Measurements from ENCODE around the gene DBR1. TPM values are rescaled to one million over a fixed set of nuclear protein-coding genes. Genes with fewer than 3 reads are reported as not detected.

DBR1 gene
- total and polyA plus RNA-seq, 4 donors, result 6.2 to 20.8 (median 12.3) TPM

GRCh38 chr3:138173769-138174420 is 826 bp downstream of the DBR1 start:
- peaks cover 0 to 12% (median 5%) of the 10 kb centered on the region in 5 donors for H3K4me1 ChIP-seq (ENCODE audit: control insufficient read depth in 5 of 5, insufficient read depth in 5 of 5, low read length in 5 of 5)
- H3K9me3 ChIP-seq (ENCODE audit: control insufficient read depth in 4 of 4, insufficient read depth in 3 of 4, low read length in 3 of 4), result no peaks in the 10 kb centered on the region
- H3K36me3 ChIP-seq (ENCODE audit: control insufficient read depth in 4 of 4, insufficient read depth in 4 of 4, low read length in 4 of 4), result peaks cover 0 to 21% (median 8%) of the 10 kb centered on the region in 4 donors
- TF ChIP-seq, protein P1, sequence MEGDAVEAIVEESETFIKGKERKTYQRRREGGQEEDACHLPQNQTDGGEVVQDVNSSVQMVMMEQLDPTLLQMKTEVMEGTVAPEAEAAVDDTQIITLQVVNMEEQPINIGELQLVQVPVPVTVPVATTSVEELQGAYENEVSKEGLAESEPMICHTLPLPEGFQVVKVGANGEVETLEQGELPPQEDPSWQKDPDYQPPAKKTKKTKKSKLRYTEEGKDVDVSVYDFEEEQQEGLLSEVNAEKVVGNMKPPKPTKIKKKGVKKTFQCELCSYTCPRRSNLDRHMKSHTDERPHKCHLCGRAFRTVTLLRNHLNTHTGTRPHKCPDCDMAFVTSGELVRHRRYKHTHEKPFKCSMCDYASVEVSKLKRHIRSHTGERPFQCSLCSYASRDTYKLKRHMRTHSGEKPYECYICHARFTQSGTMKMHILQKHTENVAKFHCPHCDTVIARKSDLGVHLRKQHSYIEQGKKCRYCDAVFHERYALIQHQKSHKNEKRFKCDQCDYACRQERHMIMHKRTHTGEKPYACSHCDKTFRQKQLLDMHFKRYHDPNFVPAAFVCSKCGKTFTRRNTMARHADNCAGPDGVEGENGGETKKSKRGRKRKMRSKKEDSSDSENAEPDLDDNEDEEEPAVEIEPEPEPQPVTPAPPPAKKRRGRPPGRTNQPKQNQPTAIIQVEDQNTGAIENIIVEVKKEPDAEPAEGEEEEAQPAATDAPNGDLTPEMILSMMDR (IDR thresholded peaks at IDR 0.05; ENCODE audit: control extremely low read depth, extremely low read depth), result no peak
- H3K27ac ChIP-seq (ENCODE audit: low read depth in 1 of 2, low read length in 1 of 2), result no peak overlapping the region
- H3K4me3 ChIP-seq, result peak overlapping the region; percentile 93
- WGBS, 2 donors, result 63 to 71% methylated on average over 13 of the region's 13 CpGs
- no peaks in the 10 kb centered on the region for H3K27me3 ChIP-seq (ENCODE audit: control insufficient read depth in 3 of 3, insufficient read depth in 3 of 3, low read length in 2 of 3)
- peak; percentile 8 for ATAC-seq (ENCODE audit: insufficient read depth, low FRiP score)
- peak in 1 of 3 donors; percentile 12 for DNase-seq
- H3K9ac ChIP-seq (ENCODE audit: insufficient read depth in 1 of 2, low read length in 2 of 2), result peak overlapping the region; percentile 87

DNA sequence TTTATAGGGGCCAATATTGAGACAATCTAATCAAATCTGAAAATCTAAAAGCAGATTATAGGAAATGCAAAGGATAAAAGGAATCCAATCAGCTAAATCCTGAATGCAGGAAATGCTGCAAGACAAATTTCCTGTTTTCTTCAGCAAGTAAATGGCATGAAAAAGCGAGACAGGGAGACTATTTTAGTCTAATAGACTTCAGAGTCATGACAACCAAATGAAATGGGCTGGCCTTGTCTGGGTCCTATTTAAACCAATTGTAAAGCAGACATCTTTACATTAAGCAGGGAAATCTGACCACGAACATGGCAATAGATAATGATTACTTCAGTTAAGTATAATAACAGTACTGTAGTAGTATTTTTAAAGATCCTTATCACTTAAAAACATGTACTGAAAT is 2.1 kb downstream of the DBR1 start:
- no peaks in the 10 kb centered on the region for H3K27me3 ChIP-seq (ENCODE audit: control insufficient read depth in 3 of 3, insufficient read depth in 3 of 3, low read length in 2 of 3)
- ATAC-seq (ENCODE audit: insufficient read depth, low FRiP score) (no peak), DNase-seq (no peak)
- no peak overlapping the region for H3K27ac ChIP-seq (ENCODE audit: low read depth in 1 of 2, low read length in 1 of 2)
- H3K9ac ChIP-seq (ENCODE audit: insufficient read depth in 1 of 2, low read length in 2 of 2), result no peak overlapping the region
- no peaks in the 10 kb centered on the region for H3K9me3 ChIP-seq (ENCODE audit: control insufficient read depth in 4 of 4, insufficient read depth in 3 of 4, low read length in 3 of 4)
- WGBS, 2 donors, result 49 to 63% methylated on average over 2 of the region's 2 CpGs
- H3K4me3 ChIP-seq, result no peak overlapping the region
- TF ChIP-seq, protein P1 (IDR thresholded peaks at IDR 0.05; ENCODE audit: control extremely low read depth, extremely low read depth), result no peak
- peaks cover 0 to 23% (median 10%) of the 10 kb centered on the region in 4 donors for H3K36me3 ChIP-seq (ENCODE audit: control insufficient read depth in 4 of 4, insufficient read depth in 4 of 4, low read length in 4 of 4)
- peaks cover 0 to 12% (median 5%) of the 10 kb centered on the region in 5 donors for H3K4me1 ChIP-seq (ENCODE audit: control insufficient read depth in 5 of 5, insufficient read depth in 5 of 5, low read length in 5 of 5)

DNA sequence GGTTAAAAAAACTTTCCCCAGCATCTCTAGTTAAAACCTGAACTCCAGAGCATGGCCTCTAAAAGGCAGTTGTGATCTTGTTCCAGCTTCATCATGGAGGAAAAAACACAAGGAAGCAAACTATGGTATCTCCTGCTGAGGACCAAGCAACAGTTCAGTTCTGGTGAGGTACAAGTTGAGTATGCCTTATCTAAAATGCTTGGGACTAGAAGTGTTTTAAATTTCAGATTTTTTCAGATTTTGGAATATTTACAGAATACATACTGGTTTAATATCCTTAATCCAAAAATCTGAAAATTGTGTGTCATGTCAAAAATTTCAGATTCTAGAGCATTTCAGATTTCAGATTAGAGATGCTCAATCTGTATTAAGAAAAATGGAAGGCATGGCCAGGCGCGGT is 9.7 kb downstream of the DBR1 start:
- WGBS, 2 donors, result 95 to 98% methylated on average over 2 of the region's 2 CpGs
- Histone ChIP-seq H3K36me3 (ENCODE audit: control insufficient read depth in 4 of 4, insufficient read depth in 4 of 4, low read length in 4 of 4) (peaks cover 18 to 34% (median 33%) of the 10 kb centered on the region in 4 donors), H3K4me3 (no peak overlapping the region)

More for the DNA sequence above, 9.7 kb downstream of the DBR1 start:
- Histone ChIP-seq H3K4me1 (ENCODE audit: control insufficient read depth in 5 of 5, insufficient read depth in 5 of 5, low read length in 5 of 5) (no peaks in the 10 kb centered on the region), H3K27me3 (ENCODE audit: control insufficient read depth in 3 of 3, insufficient read depth in 3 of 3, low read length in 2 of 3) (no peaks in the 10 kb centered on the region), H3K9ac (ENCODE audit: insufficient read depth in 1 of 2, low read length in 2 of 2) (no peak overlapping the region), H3K9me3 (ENCODE audit: control insufficient read depth in 4 of 4, insufficient read depth in 3 of 4, low read length in 3 of 4) (no peaks in the 10 kb centered on the region), H3K27ac (ENCODE audit: low read depth in 1 of 2, low read length in 1 of 2) (no peak overlapping the region)
- ATAC-seq (ENCODE audit: insufficient read depth, low FRiP score) (no peak), DNase-seq (no peak)
- TF ChIP-seq, protein P1 (IDR thresholded peaks at IDR 0.05; ENCODE audit: control extremely low read depth, extremely low read depth), result no peak

Data from lung (tissue), 12 donors.